Activated CD4-positive, alpha-beta memory T cell treated with anti-CD3 and anti-CD28 coated beads, Interleukin-2, amount 10 ng/mL, durations not matched to agents 7 days and 5 days (primary cell): ENCODE measurements around the gene POGK. TPM values are rescaled to one million over a fixed set of nuclear protein-coding genes. Genes with fewer than 3 reads are reported as not detected.

Experiments used
- CTCF ChIA-PET: fragments of 350-600 bp; sonication (Branson Sonifier 250); formaldehyde crosslinking; loops from one replicate; lab custom pipeline; 2021; ENCODE audit warnings: antibody characterized with exemption, inconsistent platforms; lab: Charles Lee
- POLR2A ChIA-PET: fragments of 350-600 bp; sonication (Branson Sonifier 250); formaldehyde crosslinking; loops from one replicate; lab custom pipeline; 2021; ENCODE audit warnings: antibody characterized with exemption; lab: Charles Lee
- DNase-seq: peaks from one replicate; pipeline ENCODE4 v3.0.0-alpha.2; 2020
- H3K27ac Mint-ChIP-seq: one replicate; pipeline ENCODE4 v1.8.0; 2021; ENCODE audit warnings: mild to moderate bottlenecking, mixed read lengths
- H3K27me3 Mint-ChIP-seq: one replicate; pipeline ENCODE4 v1.8.0; 2021; ENCODE audit warnings: mixed read lengths
- H3K36me3 Mint-ChIP-seq: one replicate; pipeline ENCODE4 v1.8.0; 2021; ENCODE audit warnings: low read depth, mixed read lengths
- H3K4me1 Mint-ChIP-seq: one replicate; pipeline ENCODE4 v1.8.0; 2021; ENCODE audit warnings: mixed read lengths
- H3K4me3 Mint-ChIP-seq: one replicate; pipeline ENCODE4 v1.8.0; 2021; ENCODE audit warnings: mild to moderate bottlenecking, mixed read lengths
- H3K9me3 Mint-ChIP-seq: one replicate; pipeline ENCODE4 v1.8.0; 2021; ENCODE audit warnings: mixed read lengths
- total RNA-seq, 2 experiments: library from RNA; stranded (reverse); gene quantifications; one replicate each; pipeline ENCODE4 v1.2.3, GENCODE V29; 2021

Gene POGK
- total RNA-seq, 2 experiments from 2014 or later = 34.4 to 36.5 TPM

DNA sequence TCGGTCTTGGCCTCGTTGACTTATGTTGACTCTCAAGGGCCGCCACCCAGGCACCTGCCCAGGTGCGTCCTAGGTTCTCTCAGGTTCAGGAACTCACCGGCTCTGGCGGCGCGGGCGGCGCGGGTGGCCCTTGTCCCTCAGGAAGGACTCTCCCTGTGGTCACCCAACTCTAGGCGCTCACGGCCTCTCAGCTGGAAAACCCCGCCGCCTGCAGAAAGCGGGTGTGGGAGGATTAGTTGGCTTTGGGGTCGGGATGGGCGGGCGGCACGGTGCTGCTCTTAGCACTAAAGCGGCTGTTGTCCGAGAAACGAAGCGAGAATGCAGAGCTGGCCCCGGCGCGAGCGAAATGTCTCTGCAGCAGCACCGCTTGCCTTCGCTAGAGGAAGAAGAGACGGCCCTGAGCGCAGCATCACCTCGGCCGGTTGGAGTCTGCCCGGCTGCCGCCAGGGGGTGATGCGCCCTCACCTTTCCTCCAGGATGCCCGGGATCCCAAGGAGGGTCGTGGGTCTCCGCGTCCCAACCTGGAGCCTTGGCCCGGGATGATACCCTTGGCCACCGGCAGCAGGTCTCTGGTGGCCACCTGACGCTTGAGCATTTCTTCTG is 44.9 kb downstream of the POGK start:
- peak; percentile 55 for DNase-seq
- Mint-ChIP-seq H3K27me3 (peaks cover 28% of the 10 kb centered on the region), H3K9me3 (no peaks in the 10 kb centered on the region), H3K27ac (no peak overlapping the region), H3K4me1 (peaks cover 25% of the 10 kb centered on the region), H3K36me3 (no peaks in the 10 kb centered on the region), H3K4me3 (no peak overlapping the region)
- POLR2A ChIA-PET = interaction anchor here (1.0 to 2.2 kb wide), 2 partner anchors 8 to 22 kb away, joined by 3 to 7 read pairs; no protein-coding TSS in a partner anchor
- CTCF ChIA-PET = interaction anchor here (0.8 to 7.6 kb wide), 7 partner anchors 8 to 183 kb away, joined by 3 to 81 read pairs (median 7); partner anchors contain the start of gene TADA1

DNA sequence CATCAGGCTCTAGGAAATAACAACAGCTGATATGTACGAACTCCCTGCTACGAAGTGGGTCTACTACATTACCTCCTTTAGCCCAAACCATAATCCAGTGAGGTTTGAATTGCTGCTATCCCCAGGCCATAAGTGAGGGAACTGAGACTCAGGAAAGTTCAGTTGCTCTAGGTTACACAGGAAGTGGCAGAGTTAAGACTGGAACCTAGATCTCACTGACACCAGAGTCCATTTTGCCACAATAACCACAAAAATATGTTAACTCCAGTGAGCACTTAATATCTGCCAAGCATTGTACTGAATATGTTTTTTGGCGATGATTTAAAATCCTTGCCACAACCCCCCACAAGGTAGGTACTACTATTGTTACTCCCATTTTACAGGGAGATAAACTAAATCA is 45.7 kb downstream of the POGK start:
- POLR2A ChIA-PET = interaction anchor here (1.0 to 2.2 kb wide), 2 partner anchors 8 to 21 kb away, joined by 3 to 7 read pairs; no protein-coding TSS in a partner anchor
- H3K4me3 Mint-ChIP-seq = no peak overlapping the region
- H3K4me1 Mint-ChIP-seq = peaks cover 25% of the 10 kb centered on the region

DNA sequence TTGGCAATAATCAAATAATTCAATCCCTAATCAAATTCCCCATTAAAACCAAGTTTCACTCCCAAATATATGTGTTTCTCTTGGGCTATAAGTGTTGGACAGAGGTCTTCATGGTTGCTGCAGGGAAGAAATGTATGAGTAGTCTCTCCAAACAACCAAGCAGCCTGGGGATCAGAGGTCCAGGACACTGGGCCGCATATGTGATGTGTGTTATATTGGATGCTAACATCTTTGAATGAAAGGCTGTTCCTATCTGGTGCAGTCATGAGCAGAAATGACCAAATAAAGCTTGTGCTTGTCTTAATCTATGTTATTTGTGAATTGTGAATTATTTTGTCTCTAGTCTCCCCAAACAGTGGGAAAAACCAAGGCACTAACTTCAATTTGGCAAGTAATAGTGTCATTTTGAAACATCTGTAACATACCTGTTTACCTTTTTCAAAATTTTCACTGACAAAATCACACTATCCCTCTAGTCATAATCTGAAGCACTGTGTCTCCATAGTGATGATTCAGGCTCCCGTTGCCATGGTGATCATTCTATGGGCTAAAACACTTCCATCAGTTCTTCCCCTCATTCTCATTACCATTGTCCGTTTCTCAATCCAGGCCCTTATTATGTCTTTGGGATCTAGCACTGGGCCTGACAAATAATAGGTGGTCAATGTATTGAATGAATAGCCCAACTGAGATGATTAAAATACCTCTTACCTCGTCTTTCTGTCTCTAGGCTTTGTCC is 49.3 kb downstream of the POGK start:
- no peak for DNase-seq
- CTCF ChIA-PET = interaction anchor here (0.7 kb wide), 1 partner anchor 1222 kb away, joined by 3 read pairs; no protein-coding TSS in a partner anchor

More for the DNA sequence above, 45.7 kb downstream of the POGK start:
- Mint-ChIP-seq H3K27ac (no peak overlapping the region), H3K27me3 (peaks cover 32% of the 10 kb centered on the region), H3K36me3 (no peaks in the 10 kb centered on the region), H3K9me3 (no peaks in the 10 kb centered on the region)
- CTCF ChIA-PET = interaction anchor here (1.9 to 7.6 kb wide), 4 partner anchors 9 to 175 kb away, joined by 7 to 81 read pairs (median 22); partner anchors contain the start of gene TADA1
- no peak for DNase-seq

DNA sequence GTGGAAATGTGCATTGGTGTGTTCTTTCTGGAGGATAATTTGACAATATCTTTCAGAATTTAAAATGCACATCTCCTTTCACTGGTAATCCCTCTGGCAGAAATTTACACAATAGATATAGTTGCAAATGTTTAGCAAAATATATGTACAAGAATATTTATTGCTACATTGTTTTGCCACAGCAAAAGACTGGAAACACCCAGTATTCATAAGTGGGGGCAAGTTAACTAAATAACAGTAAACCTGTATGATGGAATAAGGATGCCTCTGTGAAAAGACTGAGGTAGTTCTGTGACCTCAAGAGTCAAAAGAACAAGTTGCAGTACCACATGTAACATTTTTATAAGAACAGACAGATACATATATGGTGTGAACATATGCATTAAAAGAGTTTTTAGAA is 50.5 kb downstream of the POGK start:
- H3K27me3 Mint-ChIP-seq = peaks cover 43% of the 10 kb centered on the region

More for the DNA sequence above, 49.3 kb downstream of the POGK start:
- Mint-ChIP-seq H3K27ac (no peak overlapping the region), H3K9me3 (no peaks in the 10 kb centered on the region), H3K36me3 (no peaks in the 10 kb centered on the region), H3K4me3 (no peak overlapping the region), H3K27me3 (peaks cover 43% of the 10 kb centered on the region), H3K4me1 (peaks cover 25% of the 10 kb centered on the region)
- POLR2A ChIA-PET = no interaction called here

DNA sequence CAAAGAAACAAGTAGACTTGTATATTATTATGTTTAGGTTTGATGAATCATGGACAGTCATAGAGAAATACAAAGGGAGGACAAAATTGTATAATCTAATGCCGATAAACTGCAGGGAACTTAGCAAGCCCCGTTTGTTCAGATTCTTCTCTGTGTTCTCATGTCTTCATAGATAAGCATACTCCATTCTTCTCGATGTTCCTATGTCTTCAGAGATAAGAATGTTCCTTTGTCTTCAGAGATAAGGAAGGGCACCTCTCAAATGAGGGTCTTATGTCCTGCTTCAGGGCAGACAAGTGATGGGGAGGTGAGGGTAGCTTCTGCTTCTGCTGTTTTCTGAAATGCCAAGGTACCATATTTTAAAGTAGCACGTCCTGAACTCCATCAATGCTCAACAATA is 56.5 kb downstream of the POGK start:
- ChIA-PET POLR2A (no interaction called here), CTCF (interaction anchor here (1.4 kb wide), 1 partner anchor 15 kb away, joined by 3 read pairs; no protein-coding TSS in a partner anchor)
- Mint-ChIP-seq H3K4me1 (no peaks in the 10 kb centered on the region), H3K36me3 (peaks cover 8% of the 10 kb centered on the region), H3K4me3 (no peak overlapping the region), H3K27ac (no peak overlapping the region), H3K9me3 (peaks cover 16% of the 10 kb centered on the region), H3K27me3 (peaks cover 54% of the 10 kb centered on the region)
- DNase-seq = no peak

More for the DNA sequence above, 50.5 kb downstream of the POGK start:
- no peak overlapping the region for H3K27ac Mint-ChIP-seq
- H3K36me3 Mint-ChIP-seq = peaks cover 2% of the 10 kb centered on the region
- no peaks in the 10 kb centered on the region for H3K9me3 Mint-ChIP-seq
- POLR2A ChIA-PET = no interaction called here
- H3K4me1 Mint-ChIP-seq = peaks cover 14% of the 10 kb centered on the region
- DNase-seq = no peak
- CTCF ChIA-PET = no interaction called here
- no peak overlapping the region for H3K4me3 Mint-ChIP-seq

DNA sequence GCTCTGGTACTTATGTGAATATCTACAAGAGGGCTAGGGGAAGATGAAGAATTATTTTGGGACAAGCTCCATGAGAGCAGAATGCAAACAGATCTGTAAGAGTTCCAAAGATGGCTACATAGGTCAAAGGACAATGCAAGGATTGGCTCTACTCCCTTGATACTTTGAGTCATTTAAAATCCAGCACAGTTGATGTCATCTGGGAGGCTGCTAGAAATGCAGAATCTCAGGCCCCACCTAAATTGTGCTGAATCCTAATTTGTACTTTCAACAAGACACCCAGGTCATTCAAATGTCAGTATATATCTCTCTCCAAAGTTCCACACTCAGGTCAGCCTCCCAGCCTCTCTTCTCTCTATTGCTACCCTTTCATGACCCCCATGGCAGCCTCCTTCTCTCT is 60.5 kb downstream of the POGK start:
- CTCF ChIA-PET = interaction anchor here (0.5 to 1.0 kb wide), 3 partner anchors 158 to 657 kb away, joined by 3 to 4 read pairs (median 3); no protein-coding TSS in a partner anchor

DNA sequence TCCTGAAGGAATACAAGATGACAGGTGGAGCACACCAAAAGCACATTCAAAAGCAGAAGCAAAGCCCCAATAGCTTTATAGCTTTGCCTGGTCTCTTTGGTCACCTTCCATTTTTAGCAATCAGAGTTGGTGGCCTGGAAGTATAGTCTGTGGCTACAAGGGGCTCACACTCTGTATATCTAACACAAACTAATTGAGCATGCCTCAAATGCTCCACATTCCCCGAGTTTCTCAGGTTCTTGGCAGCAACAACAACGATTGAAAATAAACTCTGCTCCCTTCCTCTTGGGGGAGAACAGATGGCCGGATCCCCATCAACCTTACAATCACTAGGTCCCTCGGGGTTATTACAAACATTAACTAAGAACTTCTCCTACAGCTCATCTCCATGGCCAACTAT is 61.7 kb downstream of the POGK start:
- POLR2A ChIA-PET = no interaction called here
- Mint-ChIP-seq H3K4me3 (no peak overlapping the region), H3K36me3 (peaks cover 8% of the 10 kb centered on the region), H3K9me3 (peaks cover 16% of the 10 kb centered on the region), H3K27ac (no peak overlapping the region), H3K4me1 (peaks cover 30% of the 10 kb centered on the region), H3K27me3 (peaks cover 28% of the 10 kb centered on the region)
- CTCF ChIA-PET = interaction anchor here (1.1 to 19.8 kb wide), 2 partner anchors 9 to 157 kb away, joined by 4 to 722 read pairs; no protein-coding TSS in a partner anchor
- DNase-seq = no peak

More for the DNA sequence above, 60.5 kb downstream of the POGK start:
- Mint-ChIP-seq H3K27me3 (peaks cover 38% of the 10 kb centered on the region), H3K4me3 (no peak overlapping the region), H3K9me3 (peaks cover 16% of the 10 kb centered on the region), H3K36me3 (peaks cover 8% of the 10 kb centered on the region), H3K4me1 (peaks cover 20% of the 10 kb centered on the region), H3K27ac (no peak overlapping the region)
- DNase-seq = no peak
- POLR2A ChIA-PET = interaction anchor here (0.7 kb wide), 1 partner anchor 45 kb away, joined by 3 read pairs; no protein-coding TSS in a partner anchor

DNA sequence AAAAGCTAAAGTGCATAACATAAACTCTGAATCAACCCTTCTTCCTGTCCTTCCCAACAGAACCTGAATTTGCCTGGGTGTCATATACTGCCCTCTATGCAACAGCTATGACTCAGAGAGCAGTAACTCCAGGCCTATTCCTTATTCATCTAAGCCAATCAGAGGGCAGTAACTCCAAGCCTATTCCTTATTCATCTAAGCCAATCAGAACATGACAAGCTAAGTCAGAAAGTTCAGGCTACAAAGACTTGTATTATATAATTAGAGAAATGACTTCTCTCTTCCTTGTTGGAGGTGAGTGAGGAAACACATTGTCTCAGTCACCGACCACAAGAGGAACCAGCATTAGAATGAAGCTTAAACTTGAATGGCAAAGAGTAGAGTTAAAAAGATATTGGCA is 63.0 kb downstream of the POGK start:
- ChIA-PET POLR2A (no interaction called here), CTCF (interaction anchor here (1.0 to 19.8 kb wide), 4 partner anchors 8 to 545 kb away, joined by 3 to 722 read pairs (median 4); no protein-coding TSS in a partner anchor)
- Mint-ChIP-seq H3K4me1 (peaks cover 43% of the 10 kb centered on the region), H3K27me3 (peaks cover 22% of the 10 kb centered on the region), H3K27ac (no peak overlapping the region), H3K4me3 (no peak overlapping the region), H3K9me3 (peaks cover 9% of the 10 kb centered on the region), H3K36me3 (peaks cover 6% of the 10 kb centered on the region)
- DNase-seq = no peak

DNA sequence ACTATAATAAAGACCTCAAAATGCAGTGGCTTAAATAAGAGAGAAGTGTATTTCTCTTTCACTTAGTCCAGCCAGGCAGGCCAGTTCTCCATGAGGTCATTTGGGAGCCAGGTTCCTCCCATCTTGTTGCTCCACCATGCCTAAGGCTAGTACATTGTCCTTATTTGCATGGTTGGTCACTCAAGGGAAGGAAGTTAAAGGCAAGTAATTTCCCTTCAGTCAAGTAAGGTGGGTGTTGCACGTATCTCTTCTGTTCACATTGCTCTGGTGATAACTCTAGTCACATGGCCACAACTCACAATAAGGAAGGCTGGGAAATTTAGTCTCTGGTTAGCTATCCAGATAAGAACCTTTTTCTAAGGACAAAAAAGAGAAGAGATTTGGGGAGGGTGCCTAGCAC is 64.0 kb downstream of the POGK start:
- POLR2A ChIA-PET = no interaction called here
- no peak overlapping the region for H3K4me3 Mint-ChIP-seq
- peaks cover 52% of the 10 kb centered on the region for H3K4me1 Mint-ChIP-seq

DNA sequence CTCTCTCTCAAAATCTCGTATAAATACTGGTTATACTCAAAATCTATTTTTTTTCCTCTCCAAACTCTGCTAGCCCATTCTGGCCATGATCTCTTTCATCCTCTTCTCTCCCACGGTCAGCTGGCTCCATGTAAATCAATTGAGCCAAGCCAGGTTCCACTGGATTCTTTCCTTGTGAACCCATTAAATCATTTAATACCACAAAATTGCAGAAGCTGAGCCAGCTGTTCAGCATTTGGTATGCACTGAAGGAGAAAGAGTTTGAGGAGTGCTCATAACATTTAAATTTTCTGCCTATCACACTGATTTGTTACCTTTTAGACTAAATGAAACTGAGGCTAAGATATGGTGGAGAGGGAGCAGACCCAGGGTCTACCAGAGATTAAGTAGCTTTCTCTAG is 65.9 kb downstream of the POGK start:
- no peak for DNase-seq
- ChIA-PET POLR2A (interaction anchor here (0.7 to 2.7 kb wide), 9 partner anchors 12 to 315 kb away, joined by 3 to 23 read pairs (median 7); partner anchors contain the start of genes POU2F1 and TADA1), CTCF (interaction anchor here (1.3 to 19.8 kb wide), 8 partner anchors 21 to 315 kb away, joined by 3 to 722 read pairs (median 6); partner anchors contain the start of genes POU2F1 and TADA1)
- Mint-ChIP-seq H3K27ac (peak overlapping the region; percentile 90), H3K9me3 (no peaks in the 10 kb centered on the region), H3K36me3 (peaks cover 10% of the 10 kb centered on the region), H3K4me1 (peaks cover 56% of the 10 kb centered on the region), H3K4me3 (no peak overlapping the region), H3K27me3 (peaks cover 13% of the 10 kb centered on the region)

More for the DNA sequence above, 64.0 kb downstream of the POGK start:
- no peak overlapping the region for H3K27ac Mint-ChIP-seq
- no peak for DNase-seq
- CTCF ChIA-PET = interaction anchor here (19.8 kb wide), 1 partner anchor 155 kb away, joined by 722 read pairs; no protein-coding TSS in a partner anchor
- peaks cover 10% of the 10 kb centered on the region for H3K36me3 Mint-ChIP-seq
- peaks cover 4% of the 10 kb centered on the region for H3K9me3 Mint-ChIP-seq
- peaks cover 23% of the 10 kb centered on the region for H3K27me3 Mint-ChIP-seq

DNA sequence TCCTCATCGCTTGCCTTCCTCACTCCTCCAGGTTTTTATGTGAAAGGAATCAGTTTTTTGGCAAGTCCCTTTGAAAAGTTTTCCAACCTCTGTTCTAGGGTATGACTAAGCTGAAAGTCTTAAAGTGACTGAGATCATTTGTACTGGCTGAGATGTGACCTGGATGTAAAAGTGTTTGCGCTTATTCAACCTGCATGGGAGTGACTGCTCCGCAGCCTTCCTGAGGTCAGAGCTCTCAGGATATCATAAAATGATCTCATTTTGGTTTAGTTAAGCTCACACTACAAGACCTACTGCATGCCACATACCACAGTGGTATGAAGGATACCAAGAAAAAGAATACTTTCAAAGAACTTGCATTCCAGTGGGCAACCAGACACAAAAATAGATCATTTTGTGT is 66.6 kb downstream of the POGK start:
- no peaks in the 10 kb centered on the region for H3K9me3 Mint-ChIP-seq
- peaks cover 62% of the 10 kb centered on the region for H3K4me1 Mint-ChIP-seq
- H3K4me3 Mint-ChIP-seq = peak overlapping the region; percentile 9
- H3K27ac Mint-ChIP-seq = peak overlapping the region; percentile 90
- peaks cover 10% of the 10 kb centered on the region for H3K36me3 Mint-ChIP-seq
- peak; percentile 59 for DNase-seq
- POLR2A ChIA-PET = interaction anchor here (0.7 to 2.7 kb wide), 12 partner anchors 13 to 314 kb away, joined by 3 to 23 read pairs (median 5); partner anchors contain the start of genes POGK, POU2F1 and TADA1
- CTCF ChIA-PET = interaction anchor here (0.6 to 19.8 kb wide), 15 partner anchors 13 to 648 kb away, joined by 3 to 722 read pairs (median 4); partner anchors contain the start of genes CD247, CREG1, POU2F1 and TADA1
- H3K27me3 Mint-ChIP-seq = peaks cover 10% of the 10 kb centered on the region
